CD8-positive, alpha-beta memory T cell (primary cell): ENCODE measurements around the gene TMEM184B. TPM values are rescaled to one million over a fixed set of nuclear protein-coding genes. Genes with fewer than 3 reads are reported as not detected.

Source experiments
- CTCF ChIA-PET: fragments of 350-600 bp; sonication (Branson Sonifier 250); formaldehyde crosslinking; loops from one replicate; lab custom pipeline; 2021; ENCODE audit warnings: antibody characterized with exemption; lab: Charles Lee
- POLR2A ChIA-PET: fragments of 350-600 bp; sonication (Branson Sonifier 250); formaldehyde crosslinking; loops from one replicate; lab custom pipeline; 2021; ENCODE audit warnings: antibody characterized with exemption; lab: Charles Lee
- DNase-seq, 5 donors: peaks; one replicate each; pipeline versions ENCODE4 v3.0.0 to v3.0.0-alpha.2; 2020 to 2022; ENCODE audit warnings: mixed read lengths in 1 of 5
- H3K27ac ChIP-seq: one replicate; pipeline ENCODE4 v1.7.0; 2013; ENCODE audit warnings: low read depth, mild to moderate bottlenecking, low read length, moderate library complexity
- H3K27me3 ChIP-seq: 2 replicates; pipeline ENCODE4 v1.7.0; 2013; ENCODE audit warnings: low read length, mild to moderate bottlenecking; ENCODE audit not compliant: insufficient read depth, poor library complexity, severe bottlenecking
- H3K36me3 ChIP-seq: 2 replicates; pipeline ENCODE4 v1.7.0; 2013; ENCODE audit warnings: mild to moderate bottlenecking, low read length, moderate library complexity; ENCODE audit not compliant: insufficient read depth
- H3K4me1 ChIP-seq: 2 replicates; pipeline ENCODE4 v1.7.0; 2013; ENCODE audit warnings: mild to moderate bottlenecking, low read length, moderate library complexity; ENCODE audit not compliant: insufficient read depth
- H3K4me3 ChIP-seq: 2 replicates; pipeline ENCODE4 v1.7.0; 2013; ENCODE audit warnings: mild to moderate bottlenecking, low read length
- H3K9me3 ChIP-seq: 2 replicates; pipeline ENCODE4 v1.7.0; 2013; ENCODE audit warnings: mild to moderate bottlenecking, low read length
- H3K27ac Mint-ChIP-seq, 8 donors: one replicate each; pipeline ENCODE4 v1.8.0; 2020 to 2021; ENCODE audit warnings: mixed read lengths in 8 of 8, mild to moderate bottlenecking in 6 of 8, inconsistent platforms in 3 of 8, moderate library complexity in 3 of 8
- H3K27me3 Mint-ChIP-seq, 2 donors: one replicate each; pipeline ENCODE4 v1.8.0; 2020 to 2021; ENCODE audit warnings: mixed read lengths in 2 of 2, mild to moderate bottlenecking in 1 of 2, moderate library complexity in 1 of 2
- H3K36me3 Mint-ChIP-seq, 3 donors: one replicate each; pipeline ENCODE4 v1.8.0; 2020 to 2021; ENCODE audit warnings: mixed read lengths in 3 of 3, inconsistent platforms in 1 of 3, mild to moderate bottlenecking in 1 of 3
- H3K4me1 Mint-ChIP-seq, 3 donors: one replicate each; pipeline ENCODE4 v1.8.0; 2020 to 2021; ENCODE audit warnings: mixed read lengths in 3 of 3, inconsistent platforms in 1 of 3, mild to moderate bottlenecking in 1 of 3
- H3K4me3 Mint-ChIP-seq, 7 donors: one replicate each; pipeline ENCODE4 v1.8.0; 2020 to 2021; ENCODE audit warnings: mixed read lengths in 7 of 7, mild to moderate bottlenecking in 6 of 7, moderate library complexity in 4 of 7, inconsistent platforms in 2 of 7
- H3K9me3 Mint-ChIP-seq, 5 donors: one replicate each; pipeline ENCODE4 v1.8.0; 2020 to 2022; ENCODE audit warnings: mixed read lengths in 5 of 5, mild to moderate bottlenecking in 3 of 5, moderate library complexity in 2 of 5, inconsistent platforms in 1 of 5
- polyA plus RNA-seq: library from polyadenylated mRNA; unstranded; fragments of 300-500 nt; fragmentation: Illumina TruSeq; gene quantifications from one replicate; pipeline ENCODE4 v1.2.3, GENCODE V29; 2021
- total RNA-seq, 2 experiments: library from RNA; stranded (reverse); gene quantifications; one replicate each; pipeline ENCODE4 v1.2.3, GENCODE V29; 2021

Gene TMEM184B
- total and polyA plus RNA-seq, 3 experiments from 2014 or later: 23.4 to 31.7 (median 29.0) TPM

DNA sequence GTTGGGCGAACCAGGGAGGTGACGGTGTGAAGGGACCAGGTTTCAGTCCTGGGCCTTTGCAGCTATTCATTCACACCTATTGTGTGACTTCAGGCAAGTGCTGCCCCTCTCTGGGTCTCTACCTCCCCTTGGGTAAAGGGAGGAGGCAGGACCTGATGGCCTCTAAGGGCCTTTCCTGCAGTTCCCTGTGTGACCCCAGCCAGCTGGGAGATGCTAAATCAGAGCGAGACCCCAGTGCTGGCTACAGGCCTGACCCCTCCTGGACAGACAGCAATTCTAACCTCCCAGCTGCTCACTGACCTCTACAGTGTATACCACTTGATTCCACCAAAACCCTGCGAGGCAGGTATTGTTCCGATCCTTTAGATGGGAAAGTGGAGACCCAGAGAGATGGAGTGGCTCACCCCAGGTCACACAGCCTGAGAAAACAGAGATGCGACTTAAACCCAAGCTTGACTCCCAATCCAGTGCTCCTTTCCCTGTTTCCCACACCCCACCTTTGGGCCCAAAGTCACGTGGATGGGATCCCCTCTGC lies 64.8 kb downstream of the TMEM184B start:
- Histone ChIP-seq H3K27ac (no peak overlapping the region), H3K9me3 (no peaks in the 10 kb centered on the region), H3K4me3 (no peak overlapping the region), H3K27me3 (no peaks in the 10 kb centered on the region), H3K4me1 (peaks cover 17% of the 10 kb centered on the region), H3K36me3 (no peaks in the 10 kb centered on the region)
- ChIA-PET POLR2A (no interaction called here), CTCF (no interaction called here)
- Mint-ChIP-seq H3K9me3 (no peaks in the 10 kb centered on the region), H3K4me1 (peaks cover 18 to 26% (median 24%) of the 10 kb centered on the region in 3 donors), H3K36me3 (peaks cover 0 to 1% (median 0%) of the 10 kb centered on the region in 3 donors), H3K27ac (peak overlapping the region in 3 of 8 donors; percentile 3 to 50 (median 49)), H3K4me3 (peak overlapping the region in 1 of 7 donors; percentile 38), H3K27me3 (peaks cover 0 to under 1% of the 10 kb centered on the region in 2 donors)
- no peak for DNase-seq

DNA sequence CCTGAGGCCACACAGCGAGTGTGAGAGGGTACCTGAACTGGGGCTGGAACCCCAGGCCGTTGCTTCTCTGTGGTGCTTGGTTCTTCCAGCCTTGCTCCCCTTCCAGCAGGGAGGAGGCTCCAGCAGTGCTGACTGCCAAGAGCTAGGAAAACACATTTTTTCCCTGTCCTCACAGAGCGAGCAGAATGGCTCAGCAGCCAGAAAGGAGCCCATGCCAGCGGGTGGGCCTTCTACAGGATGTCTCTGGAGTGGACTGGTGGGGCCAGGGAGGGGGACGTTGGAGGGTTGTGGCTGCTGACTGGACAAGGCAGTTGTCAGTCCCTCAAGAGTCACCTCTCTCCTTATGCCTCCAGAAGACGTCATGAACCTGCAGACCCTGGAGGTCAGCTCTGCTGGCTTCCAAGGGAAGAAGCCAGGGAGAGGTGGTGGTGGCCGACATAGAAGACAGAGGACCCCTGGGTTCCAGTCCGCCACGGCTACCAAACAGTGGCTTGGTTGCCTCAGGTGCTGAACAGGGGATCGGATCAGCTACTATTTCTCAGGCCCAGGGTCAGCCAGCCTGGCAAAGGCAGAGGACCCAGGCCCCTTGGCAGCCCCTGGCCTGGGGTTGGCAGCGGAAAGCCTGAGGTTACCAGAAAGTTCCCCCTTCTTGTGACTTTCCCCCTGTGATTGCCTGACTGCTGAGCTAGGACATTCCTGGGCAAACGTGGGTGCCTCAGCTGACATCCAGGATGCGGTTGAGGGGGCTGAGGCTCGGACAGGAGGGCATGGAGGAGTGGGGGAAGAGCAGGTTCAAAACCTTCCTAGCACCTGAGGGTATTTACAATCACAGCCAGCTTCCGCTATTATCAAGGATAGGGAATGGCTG lies 67.3 kb downstream of the TMEM184B start:
- H3K4me3 Mint-ChIP-seq: peak overlapping the region in 1 of 7 donors; percentile 72
- H3K9me3 Mint-ChIP-seq: no peaks in the 10 kb centered on the region
- Histone ChIP-seq H3K4me1 (peaks cover 29% of the 10 kb centered on the region), H3K27ac (no peak overlapping the region), H3K9me3 (no peaks in the 10 kb centered on the region), H3K4me3 (no peak overlapping the region), H3K36me3 (no peaks in the 10 kb centered on the region), H3K27me3 (no peaks in the 10 kb centered on the region)
- DNase-seq: no peak
- no peaks in the 10 kb centered on the region for H3K27me3 Mint-ChIP-seq
- ChIA-PET POLR2A (no interaction called here), CTCF (interaction anchor here (3.0 kb wide), 1 partner anchor 91 kb away, joined by 12 read pairs; no protein-coding TSS in a partner anchor)
- H3K4me1 Mint-ChIP-seq: peaks cover 30 to 36% (median 34%) of the 10 kb centered on the region in 3 donors
- H3K36me3 Mint-ChIP-seq: peaks cover 0 to 6% (median 0%) of the 10 kb centered on the region in 3 donors
- peak overlapping the region in 7 of 8 donors; percentile 62 to 97 (median 88) for H3K27ac Mint-ChIP-seq

DNA sequence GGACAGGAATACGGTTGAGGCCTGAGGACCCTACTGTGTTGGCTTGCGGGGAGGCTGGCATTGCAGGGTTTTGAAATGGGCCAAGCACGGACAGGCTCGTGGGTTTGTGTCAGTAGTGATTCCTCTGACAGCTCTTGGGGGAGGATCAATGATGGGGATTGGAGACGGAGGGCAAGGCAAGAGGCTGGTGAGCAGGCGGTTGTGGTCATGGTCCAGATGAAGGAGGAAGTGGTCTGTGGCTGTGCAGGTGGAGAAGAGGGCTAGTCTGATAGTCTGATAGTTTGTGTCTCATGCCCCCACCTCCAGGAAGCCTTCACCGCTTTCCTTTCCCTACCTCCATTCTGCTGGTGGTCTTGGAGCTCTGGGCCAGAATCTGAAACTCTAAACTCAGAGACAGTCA lies 68.0 kb downstream of the TMEM184B start:
- peak overlapping the region; percentile 42 to 91 (median 60) for H3K4me3 Mint-ChIP-seq
- Histone ChIP-seq H3K27me3 (no peaks in the 10 kb centered on the region), H3K4me1 (peaks cover 29% of the 10 kb centered on the region), H3K36me3 (no peaks in the 10 kb centered on the region), H3K4me3 (no peak overlapping the region), H3K9me3 (no peaks in the 10 kb centered on the region), H3K27ac (no peak overlapping the region)
- H3K27ac Mint-ChIP-seq: peak overlapping the region; percentile 36 to 97 (median 86)
- peaks cover 30 to 34% (median 31%) of the 10 kb centered on the region in 3 donors for H3K4me1 Mint-ChIP-seq
- ChIA-PET CTCF (interaction anchor here (3.0 kb wide), 1 partner anchor 90 kb away, joined by 12 read pairs; no protein-coding TSS in a partner anchor), POLR2A (no interaction called here)
- DNase-seq: peak in 1 of 5 donors; percentile 36
- H3K36me3 Mint-ChIP-seq: peaks cover 0 to 6% (median 0%) of the 10 kb centered on the region in 3 donors
- H3K27me3 Mint-ChIP-seq: no peaks in the 10 kb centered on the region
- no peaks in the 10 kb centered on the region for H3K9me3 Mint-ChIP-seq

DNA sequence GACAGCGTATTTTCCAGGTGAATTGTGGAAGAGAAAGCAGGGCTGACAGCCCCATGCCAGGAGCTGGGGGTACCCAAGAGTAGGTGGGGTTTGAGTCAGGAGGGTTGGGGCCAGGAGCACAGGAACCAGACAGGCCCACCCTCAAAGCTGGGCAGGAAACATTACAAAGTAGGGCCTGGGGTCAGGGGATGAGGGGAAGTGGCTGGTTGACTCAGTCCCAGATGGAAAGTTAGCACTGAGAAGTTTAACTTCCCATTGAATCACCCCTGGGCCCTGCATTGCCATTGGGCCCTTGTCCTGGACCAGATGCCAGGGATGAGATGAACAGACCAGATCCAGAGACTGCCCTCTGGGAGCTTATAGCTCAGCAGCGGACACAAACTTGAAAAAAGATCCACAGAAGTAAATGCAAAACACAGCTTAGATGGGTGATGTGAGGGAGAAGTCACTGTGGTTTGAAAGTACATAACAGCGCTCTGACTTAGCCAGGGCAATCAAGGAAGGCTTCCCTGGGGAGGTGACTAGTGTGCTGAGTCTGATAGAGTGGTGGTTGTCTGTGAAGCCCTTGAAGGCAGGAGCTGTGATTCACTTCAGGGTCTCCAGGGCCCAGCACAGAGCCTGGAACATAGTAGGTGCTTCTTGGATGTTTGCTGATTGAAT lies 68.8 kb downstream of the TMEM184B start:
- peak overlapping the region; percentile 88 for H3K4me3 ChIP-seq
- H3K36me3 ChIP-seq: no peaks in the 10 kb centered on the region
- POLR2A ChIA-PET: interaction anchor here (3.6 kb wide), 1 partner anchor 23 kb away, joined by 29 read pairs; the partner anchor contains the start of gene PLA2G6
- H3K4me1 ChIP-seq: peaks cover 29% of the 10 kb centered on the region
- Mint-ChIP-seq H3K27ac (peak overlapping the region; percentile 16 to 97 (median 90)), H3K9me3 (no peaks in the 10 kb centered on the region), H3K27me3 (no peaks in the 10 kb centered on the region), H3K4me1 (peaks cover 33 to 37% (median 34%) of the 10 kb centered on the region in 3 donors), H3K4me3 (peak overlapping the region; percentile 72 to 94 (median 88)), H3K36me3 (peaks cover 0 to 6% (median 0%) of the 10 kb centered on the region in 3 donors)
- CTCF ChIA-PET: interaction anchor here (2.6 to 3.0 kb wide), 2 partner anchors 10 to 90 kb away, joined by 10 to 12 read pairs; no protein-coding TSS in a partner anchor
- peak overlapping the region; percentile 92 for H3K27ac ChIP-seq
- DNase-seq: no peak
- no peaks in the 10 kb centered on the region for H3K27me3 ChIP-seq
- H3K9me3 ChIP-seq: no peaks in the 10 kb centered on the region

DNA sequence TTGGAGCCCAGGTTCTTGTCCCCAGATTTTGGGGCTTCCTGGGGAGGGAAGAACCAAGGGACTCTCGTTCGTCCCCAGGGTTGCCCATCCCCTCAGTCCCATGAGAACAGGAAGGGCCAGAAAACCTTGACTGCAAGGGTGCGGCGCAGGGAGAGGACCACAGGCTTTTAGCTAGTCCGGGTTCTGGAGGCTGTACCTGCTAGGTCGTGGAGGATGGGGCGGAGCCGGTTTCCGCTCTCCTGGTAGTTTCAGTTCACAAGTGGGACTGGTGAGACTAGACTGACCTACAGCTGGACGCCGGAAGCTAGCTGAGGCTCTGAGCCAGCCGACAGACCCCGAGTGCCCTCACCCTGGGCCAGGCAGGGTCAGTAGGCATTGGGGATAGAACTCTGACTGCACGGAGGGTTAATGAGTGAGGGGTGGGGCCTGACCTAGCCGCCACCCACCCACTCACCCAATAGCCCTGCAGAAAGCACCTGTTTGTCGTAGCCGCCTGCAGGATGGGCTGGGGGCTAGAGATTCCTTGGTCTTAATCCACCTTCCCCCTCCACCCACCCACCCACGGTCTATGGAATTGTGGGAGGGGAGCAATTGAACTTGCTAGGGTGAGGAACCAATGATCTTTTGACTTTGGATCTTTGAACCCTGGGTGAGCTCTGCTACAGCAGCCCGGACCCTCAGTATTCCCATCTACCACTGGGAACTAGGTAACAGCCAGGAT lies 69.6 kb downstream of the TMEM184B start:
- Histone ChIP-seq H3K9me3 (no peaks in the 10 kb centered on the region), H3K27ac (peak overlapping the region; percentile 92), H3K4me1 (peaks cover 29% of the 10 kb centered on the region), H3K4me3 (peak overlapping the region; percentile 88), H3K36me3 (no peaks in the 10 kb centered on the region), H3K27me3 (no peaks in the 10 kb centered on the region)
- Mint-ChIP-seq H3K27me3 (no peaks in the 10 kb centered on the region), H3K9me3 (no peaks in the 10 kb centered on the region), H3K4me1 (peaks cover 33 to 37% (median 34%) of the 10 kb centered on the region in 3 donors), H3K36me3 (peaks cover 0 to 6% (median 0%) of the 10 kb centered on the region in 3 donors), H3K4me3 (peak overlapping the region; percentile 85 to 94 (median 88)), H3K27ac (peak overlapping the region; percentile 62 to 97 (median 94))
- DNase-seq: peak in 4 of 5 donors; percentile 32 to 60 (median 40)
- CTCF ChIA-PET: interaction anchor here (1.1 to 3.0 kb wide), 4 partner anchors 11 to 89 kb away, joined by 3 to 12 read pairs (median 10); partner anchors contain the start of gene PLA2G6
- POLR2A ChIA-PET: interaction anchor here (0.5 to 3.6 kb wide), 3 partner anchors 11 to 501 kb away, joined by 3 to 29 read pairs (median 4); partner anchors contain the start of gene PLA2G6

DNA sequence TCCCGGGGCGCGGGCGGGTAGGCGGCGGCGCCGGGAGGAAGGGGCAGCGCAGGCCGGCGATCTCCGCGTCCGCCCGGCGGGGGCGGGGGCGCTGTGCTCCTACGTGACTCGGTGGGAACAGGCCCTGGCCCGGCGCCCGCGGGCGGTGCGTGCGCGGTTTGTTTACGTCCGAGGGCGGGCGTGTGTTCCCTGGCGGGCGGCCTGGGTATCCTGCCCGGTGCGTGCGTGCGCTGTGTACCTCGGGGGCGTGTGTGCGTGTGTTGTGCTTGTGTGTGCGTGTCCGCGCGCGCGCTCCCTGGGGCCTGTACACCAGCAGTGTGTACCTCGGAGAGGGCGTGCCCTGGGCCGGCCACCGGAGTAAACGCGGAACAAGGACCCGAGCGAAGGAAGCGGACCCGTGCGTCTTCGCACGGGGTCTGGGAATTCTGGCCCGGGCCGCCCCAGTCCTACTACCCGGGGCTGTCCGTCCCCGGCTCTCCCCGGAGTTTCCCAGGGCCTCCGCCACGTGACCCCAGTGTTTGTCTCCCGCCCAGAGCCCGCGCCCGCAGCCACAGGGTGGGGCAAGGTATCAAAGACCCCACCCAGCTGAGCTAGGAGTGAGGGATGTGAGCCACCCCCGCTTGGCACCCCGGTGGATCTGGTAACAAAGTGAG lies 70.2 kb downstream of the TMEM184B start:
- peak overlapping the region; percentile 88 for H3K4me3 ChIP-seq
- no peaks in the 10 kb centered on the region for H3K27me3 ChIP-seq
- H3K9me3 ChIP-seq: no peaks in the 10 kb centered on the region
- peaks cover 29% of the 10 kb centered on the region for H3K4me1 ChIP-seq
- Mint-ChIP-seq H3K4me1 (peaks cover 33 to 37% (median 34%) of the 10 kb centered on the region in 3 donors), H3K9me3 (no peaks in the 10 kb centered on the region), H3K36me3 (peaks cover 0 to 4% (median 0%) of the 10 kb centered on the region in 3 donors), H3K27ac (peak overlapping the region; percentile 62 to 94 (median 92)), H3K4me3 (peak overlapping the region; percentile 85 to 94 (median 88)), H3K27me3 (no peaks in the 10 kb centered on the region)
- peak; percentile 47 to 80 (median 65) for DNase-seq
- H3K36me3 ChIP-seq: no peaks in the 10 kb centered on the region
- CTCF ChIA-PET: interaction anchor here (1.1 to 3.0 kb wide), 4 partner anchors 11 to 88 kb away, joined by 3 to 12 read pairs (median 10); partner anchors contain the start of gene PLA2G6
- H3K27ac ChIP-seq: peak overlapping the region; percentile 92
- POLR2A ChIA-PET: interaction anchor here (0.6 to 3.6 kb wide), 7 partner anchors 9 to 1730 kb away, joined by 3 to 29 read pairs (median 4); partner anchors contain the start of gene PLA2G6
